ENCODE results near the gene RBM39. TPM values are rescaled to one million over a fixed set of nuclear protein-coding genes. Genes with fewer than 3 reads are reported as not detected.

The RBM39 gene
- total and polyA plus RNA-seq, 2 of the 13 experiments (the other 11 are each of a cell fraction or from before 2014, with no cell fraction given) = 788 to 920 TPM

GRCh38 chr20:35698298-35699126 is 43.5 kb downstream of the RBM39 start (continued):
- no peak; the same call in 1 of the 2 replicates for TF ChIP-seq ZBTB40 (IDR thresholded peaks at IDR 0.05)
- peak; percentile 28; the same call in 1 of the 2 replicates for TF ChIP-seq ZBTB40 (CRISPR knock-in tag; IDR thresholded peaks at IDR 0.05)
- TF ChIP-seq IRX3 (CRISPR knock-in tag; IDR thresholded peaks at IDR 0.05; ENCODE audit: borderline replicate concordance, low read depth) = no peak
- TF ChIP-seq ZNF562 (CRISPR knock-in tag; IDR thresholded peaks at IDR 0.05; ENCODE audit: borderline replicate concordance) = no peak
- TF ChIP-seq GPBP1L1 (CRISPR knock-in tag; IDR thresholded peaks at IDR 0.05) = no peak
- TF ChIP-seq FOXO4 (CRISPR knock-in tag; conservative IDR thresholded peaks at IDR 0.05) = 0 out of 2 replicates have a peak, but pooled peaks have one; percentile 75
- TF ChIP-seq IRF9 (CRISPR knock-in tag; IDR thresholded peaks at IDR 0.05; ENCODE audit: borderline replicate concordance) = peak; percentile 12; the same call in 1 of the 2 replicates
- 0 out of 2 replicates have a peak, but pooled peaks have one; percentile 71 for TF ChIP-seq TGIF2 (CRISPR knock-in tag; IDR thresholded peaks at IDR 0.05)
- TF ChIP-seq RXRB (CRISPR knock-in tag; IDR thresholded peaks at IDR 0.05; ENCODE audit: borderline replicate concordance) = no peak
- TF ChIP-seq ZNF563 (CRISPR knock-in tag; IDR thresholded peaks at IDR 0.05) = peak; percentile 77
- 0 out of 2 replicates have a peak, but pooled peaks have one; percentile 5 for TF ChIP-seq HNF4A (CRISPR knock-in tag; IDR thresholded peaks at IDR 0.05)
- peak; percentile 39; the same call in 1 of the 2 replicates for TF ChIP-seq TFDP1 (CRISPR knock-in tag; IDR thresholded peaks at IDR 0.05; ENCODE audit: borderline replicate concordance)
- TF ChIP-seq ZNF782 (CRISPR knock-in tag; IDR thresholded peaks at IDR 0.05; ENCODE audit: borderline replicate concordance) = peak; percentile 3; the same call in 1 of the 2 replicates
